Type B pancreatic cell (in vitro differentiated cells): Measurements from ENCODE around the gene FA2H. TPM values are rescaled to one million over a fixed set of nuclear protein-coding genes. Genes with fewer than 3 reads are reported as not detected.
"Not testable (repeated sequence)": the region's sequence is repeated elsewhere in the genome, so short reads cannot be mapped to it uniquely, and the experiment has no call there.

Source experiments
- DNase-seq: peaks from one replicate; pipeline ENCODE4 v3.0.0; 2021; ENCODE audit warnings: mixed read lengths; ENCODE audit not compliant: unreplicated experiment; ENCODE audit errors: extremely low spot score
- H3K27ac Mint-ChIP-seq: 2 replicates; pipeline ENCODE4 v1.8.0; 2021; ENCODE audit warnings: mild to moderate bottlenecking, mixed read lengths
- H3K27me3 Mint-ChIP-seq: 2 replicates; pipeline ENCODE4 v1.8.0; 2021; ENCODE audit warnings: mixed read lengths
- H3K36me3 Mint-ChIP-seq: 2 replicates; pipeline ENCODE4 v1.8.0; 2021; ENCODE audit warnings: mixed read lengths
- H3K4me1 Mint-ChIP-seq: one replicate; pipeline ENCODE4 v1.8.0; 2021; ENCODE audit warnings: mixed read lengths; ENCODE audit not compliant: unreplicated experiment
- H3K4me3 Mint-ChIP-seq: 2 replicates; pipeline ENCODE4 v1.8.0; 2021; ENCODE audit warnings: mild to moderate bottlenecking, mixed read lengths
- H3K9me3 Mint-ChIP-seq: 2 replicates; pipeline ENCODE4 v1.8.0; 2021; ENCODE audit warnings: mixed read lengths
- long read RNA-seq: library from polyadenylated mRNA; unstranded; transcript quantifications from one replicate; pipeline ENCODE4 v2.0.0, GENCODE V29; 2020
- total RNA-seq: library from RNA; stranded (reverse); gene quantifications from 2 replicates; pipeline ENCODE4 v1.2.1, GENCODE V29; 2021; ENCODE audit warnings: low replicate concordance
- TF ChIP-seq, protein P1 (sequence below): fragments of 200-600 bp; sonication (generic); conservative IDR thresholded peaks from 2 replicates; pipeline ENCODE4 v1.5.0; 2021; ENCODE audit warnings: antibody characterized with exemption, mild to moderate bottlenecking

FA2H gene, protein sequence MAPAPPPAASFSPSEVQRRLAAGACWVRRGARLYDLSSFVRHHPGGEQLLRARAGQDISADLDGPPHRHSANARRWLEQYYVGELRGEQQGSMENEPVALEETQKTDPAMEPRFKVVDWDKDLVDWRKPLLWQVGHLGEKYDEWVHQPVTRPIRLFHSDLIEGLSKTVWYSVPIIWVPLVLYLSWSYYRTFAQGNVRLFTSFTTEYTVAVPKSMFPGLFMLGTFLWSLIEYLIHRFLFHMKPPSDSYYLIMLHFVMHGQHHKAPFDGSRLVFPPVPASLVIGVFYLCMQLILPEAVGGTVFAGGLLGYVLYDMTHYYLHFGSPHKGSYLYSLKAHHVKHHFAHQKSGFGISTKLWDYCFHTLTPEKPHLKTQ
- total RNA-seq = 5.0 and 7.0 TPM in 2 replicates
- long read RNA-seq = 0 reads

DNA sequence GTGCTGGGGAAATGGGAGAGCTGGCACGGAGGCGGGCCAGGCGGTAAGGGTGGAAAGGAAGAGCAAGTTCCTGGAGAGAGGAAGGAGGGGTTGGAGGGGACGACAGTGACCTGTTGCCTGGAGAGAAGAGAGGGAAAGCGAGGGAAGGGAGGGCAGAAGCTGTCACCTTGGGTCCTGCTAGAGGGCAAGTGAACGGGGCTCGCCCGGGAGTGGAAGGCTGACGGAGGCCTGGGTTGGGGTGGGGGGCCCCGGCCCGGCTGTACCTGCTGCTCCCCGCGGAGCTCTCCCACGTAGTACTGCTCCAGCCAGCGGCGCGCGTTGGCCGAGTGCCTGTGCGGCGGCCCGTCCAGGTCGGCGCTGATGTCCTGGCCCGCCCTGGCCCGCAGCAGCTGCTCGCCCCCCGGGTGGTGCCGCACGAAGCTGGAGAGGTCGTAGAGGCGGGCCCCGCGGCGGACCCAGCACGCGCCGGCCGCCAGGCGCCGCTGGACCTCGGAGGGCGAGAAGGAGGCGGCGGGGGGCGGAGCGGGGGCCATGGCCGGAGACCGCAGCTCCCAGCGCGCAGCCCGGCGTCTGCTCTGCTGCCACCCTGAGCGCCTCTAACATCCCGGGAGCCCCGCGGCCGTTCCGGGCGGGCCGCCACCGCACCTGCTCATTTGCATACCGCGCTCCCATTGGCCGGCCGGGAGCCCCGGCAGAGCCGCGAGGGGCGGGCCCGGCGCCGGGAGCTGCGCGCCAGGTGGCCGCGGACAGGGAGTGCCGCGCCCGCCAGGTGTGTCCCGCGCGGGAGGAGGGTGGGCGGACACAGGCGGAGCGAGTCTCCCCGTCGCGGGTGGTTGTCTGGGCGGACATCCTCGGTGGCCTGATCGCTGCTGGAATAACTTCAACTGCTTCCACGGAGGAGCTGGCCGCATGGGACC, at the start of gene FA2H:
TSS of gene FA2H (minus strand) at position 598 of the 917 bp plus-strand sequence. CDS start at position 533, 65 bp downstream.
- TF ChIP-seq, protein P1, sequence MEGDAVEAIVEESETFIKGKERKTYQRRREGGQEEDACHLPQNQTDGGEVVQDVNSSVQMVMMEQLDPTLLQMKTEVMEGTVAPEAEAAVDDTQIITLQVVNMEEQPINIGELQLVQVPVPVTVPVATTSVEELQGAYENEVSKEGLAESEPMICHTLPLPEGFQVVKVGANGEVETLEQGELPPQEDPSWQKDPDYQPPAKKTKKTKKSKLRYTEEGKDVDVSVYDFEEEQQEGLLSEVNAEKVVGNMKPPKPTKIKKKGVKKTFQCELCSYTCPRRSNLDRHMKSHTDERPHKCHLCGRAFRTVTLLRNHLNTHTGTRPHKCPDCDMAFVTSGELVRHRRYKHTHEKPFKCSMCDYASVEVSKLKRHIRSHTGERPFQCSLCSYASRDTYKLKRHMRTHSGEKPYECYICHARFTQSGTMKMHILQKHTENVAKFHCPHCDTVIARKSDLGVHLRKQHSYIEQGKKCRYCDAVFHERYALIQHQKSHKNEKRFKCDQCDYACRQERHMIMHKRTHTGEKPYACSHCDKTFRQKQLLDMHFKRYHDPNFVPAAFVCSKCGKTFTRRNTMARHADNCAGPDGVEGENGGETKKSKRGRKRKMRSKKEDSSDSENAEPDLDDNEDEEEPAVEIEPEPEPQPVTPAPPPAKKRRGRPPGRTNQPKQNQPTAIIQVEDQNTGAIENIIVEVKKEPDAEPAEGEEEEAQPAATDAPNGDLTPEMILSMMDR = peak; percentile 69
- peak; percentile 84 for DNase-seq
- no peaks in the 10 kb centered on the region for H3K9me3 Mint-ChIP-seq
- peaks cover 10% of the 10 kb centered on the region for H3K4me1 Mint-ChIP-seq
- H3K4me3 Mint-ChIP-seq = peak within 1 kb of the TSS; percentile 88
- H3K36me3 Mint-ChIP-seq = no peaks in the 10 kb centered on the region
- peak within 1 kb of the TSS; percentile 81 for H3K27ac Mint-ChIP-seq
- peaks cover 49% of the 10 kb centered on the region for H3K27me3 Mint-ChIP-seq

DNA sequence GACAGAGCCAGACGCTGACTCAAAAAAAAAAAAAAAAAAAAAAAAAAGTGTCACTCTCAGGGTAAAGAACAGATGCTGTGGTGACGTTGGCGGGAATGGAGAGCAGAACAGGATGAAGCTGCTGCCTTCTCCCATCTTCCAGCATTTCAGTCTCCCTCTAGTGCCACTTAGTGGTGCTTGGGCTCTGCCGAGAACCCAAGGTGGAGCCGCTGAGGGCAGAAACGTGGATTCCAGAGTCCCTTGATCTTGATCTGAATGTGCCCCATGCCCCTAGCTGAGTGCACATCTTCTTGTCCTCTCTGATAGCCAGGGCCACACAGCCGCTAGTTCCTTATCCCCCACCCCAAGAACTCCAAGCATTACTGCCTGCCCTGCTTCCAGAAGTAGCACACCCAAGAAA, 43.2 kb upstream of the FA2H start:
- no peak overlapping the region for H3K4me3 Mint-ChIP-seq
- peaks cover 9% of the 10 kb centered on the region for H3K27me3 Mint-ChIP-seq
- H3K9me3 Mint-ChIP-seq = peaks cover 5% of the 10 kb centered on the region
- H3K27ac Mint-ChIP-seq = no peak overlapping the region
- H3K4me1 Mint-ChIP-seq = no peaks in the 10 kb centered on the region
- no peaks in the 10 kb centered on the region for H3K36me3 Mint-ChIP-seq
- no peak for DNase-seq
- TF ChIP-seq, protein P1 = no peak

DNA sequence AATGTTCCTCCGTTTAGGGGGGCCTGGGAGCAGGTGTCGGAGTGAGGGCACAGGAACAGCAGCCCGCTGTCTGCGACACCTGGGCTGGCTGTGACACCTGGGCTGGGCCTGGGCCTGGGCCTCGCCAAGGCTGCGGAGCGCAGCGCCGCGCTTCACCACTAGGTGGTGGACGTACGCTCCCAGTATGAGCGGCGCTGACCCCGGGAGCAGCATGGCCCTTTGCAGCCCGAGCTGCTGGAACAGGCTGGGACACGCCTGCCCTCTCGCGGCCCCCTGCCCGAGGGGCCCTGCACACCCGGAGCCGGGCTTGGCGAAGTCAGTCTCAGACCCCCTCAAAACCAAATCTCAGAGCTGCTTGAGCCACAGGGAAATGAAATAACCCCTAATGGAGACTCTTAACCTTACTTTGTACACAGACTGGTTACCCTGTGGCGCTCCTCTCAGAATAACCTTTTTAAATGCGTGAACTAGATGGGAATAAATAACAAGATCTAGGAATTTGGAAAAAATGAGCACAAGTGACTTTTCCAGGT, 38.6 kb upstream of the FA2H start:
- H3K9me3 Mint-ChIP-seq = no peaks in the 10 kb centered on the region
- peak overlapping the region; percentile 41 for H3K4me3 Mint-ChIP-seq
- peaks cover 3% of the 10 kb centered on the region for H3K27me3 Mint-ChIP-seq
- H3K27ac Mint-ChIP-seq = no peak overlapping the region
- no peaks in the 10 kb centered on the region for H3K4me1 Mint-ChIP-seq
- DNase-seq = peak; percentile 86
- TF ChIP-seq, protein P1 = peak; percentile 95
- no peaks in the 10 kb centered on the region for H3K36me3 Mint-ChIP-seq

DNA sequence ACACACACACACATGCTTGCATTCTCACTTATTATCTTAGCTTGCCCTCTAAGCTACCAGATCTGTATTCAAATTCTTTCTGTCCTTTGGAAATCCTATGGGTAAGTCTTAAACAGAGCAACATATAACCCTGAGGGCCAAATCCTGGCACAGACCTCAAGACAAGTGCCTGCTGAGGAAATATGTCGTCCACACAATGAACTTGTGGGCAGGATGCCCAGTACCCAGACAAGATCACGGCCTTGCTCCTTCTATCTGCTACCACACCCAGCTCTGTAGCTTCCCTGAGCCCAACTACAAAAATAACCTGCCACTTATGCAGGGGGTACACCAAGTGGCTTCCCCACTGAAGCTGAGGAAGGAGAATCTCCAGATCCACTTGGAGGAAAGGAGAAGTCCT, 37.3 kb upstream of the FA2H start:
- DNase-seq = no peak
- Mint-ChIP-seq H3K4me3 (no peak overlapping the region), H3K9me3 (no peaks in the 10 kb centered on the region), H3K4me1 (no peaks in the 10 kb centered on the region), H3K27ac (no peak overlapping the region), H3K36me3 (no peaks in the 10 kb centered on the region), H3K27me3 (peaks cover 3% of the 10 kb centered on the region)
- TF ChIP-seq, protein P1 = no peak

DNA sequence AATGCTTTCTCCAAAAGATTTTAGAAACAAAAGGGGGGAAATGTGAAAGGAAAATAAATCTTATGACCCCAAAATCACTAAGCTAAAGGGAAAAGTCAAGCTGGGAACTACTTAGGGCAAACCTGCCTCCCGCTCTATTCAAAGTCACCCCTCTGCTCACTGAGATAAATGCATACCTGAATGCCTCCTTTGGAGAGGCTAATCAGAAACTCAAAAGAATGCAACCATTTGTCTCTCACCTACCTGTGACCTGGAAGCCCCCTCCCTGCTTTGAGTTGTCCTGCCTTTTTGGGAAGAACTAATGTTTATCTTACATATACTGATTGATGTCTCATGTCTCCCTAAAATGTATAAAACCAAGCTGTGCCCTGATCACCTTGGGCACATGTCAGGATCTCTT, 36.6 kb upstream of the FA2H start:
- not testable (repeated sequence) for H3K4me3 Mint-ChIP-seq

More for the DNA sequence above, 36.6 kb upstream of the FA2H start:
- not testable (repeated sequence) for H3K36me3 Mint-ChIP-seq, H3K27me3 Mint-ChIP-seq, H3K9me3 Mint-ChIP-seq, DNase-seq, H3K4me1 Mint-ChIP-seq, H3K27ac Mint-ChIP-seq
